HG02588 (cell line): ENCODE results near the gene JMJD7.

Source experiments
- ATAC-seq: cut with Tn5 transposase; IDR thresholded peaks from one replicate; pipeline ENCODE4 v1.9.1; 2021; ENCODE audit warnings: mild to moderate bottlenecking, moderate library complexity; ENCODE audit not compliant: unreplicated experiment

Gene JMJD7

DNA sequence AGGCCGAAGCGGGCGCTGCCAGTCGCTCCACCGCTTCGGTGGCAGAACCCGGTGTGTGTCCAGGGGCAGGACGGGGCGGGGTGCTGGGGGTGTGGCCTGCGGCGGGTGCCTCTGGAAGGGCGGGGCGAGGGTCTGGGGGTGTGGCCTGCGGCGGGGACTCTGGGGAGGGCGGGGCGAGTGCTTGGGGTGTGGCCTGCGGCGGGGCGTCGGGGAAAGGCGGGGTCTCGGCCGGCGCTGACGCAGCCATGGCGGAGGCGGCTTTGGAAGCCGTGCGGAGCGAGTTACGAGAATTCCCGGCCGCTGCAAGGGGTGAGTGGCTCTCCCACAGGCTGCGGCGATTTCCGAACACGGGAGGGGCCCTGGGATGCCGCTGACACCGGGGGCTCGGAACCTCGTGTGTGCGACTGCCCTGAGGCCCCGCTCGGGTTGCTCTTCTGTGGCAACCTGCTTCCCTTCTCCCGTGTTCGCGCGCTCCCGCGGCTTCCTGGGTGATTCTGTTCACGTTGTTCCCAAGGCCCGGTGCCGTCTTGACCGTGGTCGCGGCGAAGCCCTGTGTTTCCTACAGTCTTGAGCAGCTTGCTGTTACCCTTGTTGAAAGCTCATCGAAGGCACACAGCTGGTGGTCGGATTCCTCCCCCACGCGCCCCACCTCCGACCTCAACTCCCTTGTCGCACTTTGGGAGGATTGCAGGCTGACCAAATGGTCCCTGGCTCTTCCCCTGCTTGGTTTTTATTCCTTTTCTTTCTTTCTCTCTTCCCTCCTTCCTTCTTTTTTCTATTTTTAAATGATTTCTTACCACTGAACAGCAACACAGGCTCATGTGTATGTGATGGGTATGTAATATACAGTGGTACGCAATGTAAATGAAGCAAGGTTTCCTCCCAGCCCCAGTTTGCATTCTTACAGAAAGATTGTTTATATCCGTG is at the start of gene JMJD7:
Gene JMJD7 (plus strand): TSS at position 213 of the 927 bp plus-strand sequence. CDS start 33 bp downstream, at position 246.
- ATAC-seq, result peak; percentile 74

DNA sequence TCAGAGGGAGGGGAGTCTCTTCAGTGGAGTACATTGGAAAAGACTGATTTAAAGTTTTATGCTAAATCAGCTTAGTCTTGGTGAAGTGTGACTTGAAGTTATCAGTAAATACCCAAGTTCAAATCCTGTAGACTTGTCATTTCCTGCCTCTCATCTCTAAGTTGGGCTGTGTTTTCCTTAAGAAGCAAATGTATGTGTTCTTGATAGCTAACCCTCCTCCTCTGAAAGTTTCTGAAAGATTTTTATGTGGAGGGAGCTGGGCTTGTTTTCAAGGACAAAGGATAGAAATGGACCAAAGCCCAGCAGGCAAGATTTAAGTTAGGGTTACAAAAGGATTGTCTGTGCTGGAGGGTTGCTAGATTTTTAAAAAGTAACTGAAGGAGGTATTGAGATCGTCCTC is 49.4 kb upstream of the JMJD7 start:
- no peak for ATAC-seq

DNA sequence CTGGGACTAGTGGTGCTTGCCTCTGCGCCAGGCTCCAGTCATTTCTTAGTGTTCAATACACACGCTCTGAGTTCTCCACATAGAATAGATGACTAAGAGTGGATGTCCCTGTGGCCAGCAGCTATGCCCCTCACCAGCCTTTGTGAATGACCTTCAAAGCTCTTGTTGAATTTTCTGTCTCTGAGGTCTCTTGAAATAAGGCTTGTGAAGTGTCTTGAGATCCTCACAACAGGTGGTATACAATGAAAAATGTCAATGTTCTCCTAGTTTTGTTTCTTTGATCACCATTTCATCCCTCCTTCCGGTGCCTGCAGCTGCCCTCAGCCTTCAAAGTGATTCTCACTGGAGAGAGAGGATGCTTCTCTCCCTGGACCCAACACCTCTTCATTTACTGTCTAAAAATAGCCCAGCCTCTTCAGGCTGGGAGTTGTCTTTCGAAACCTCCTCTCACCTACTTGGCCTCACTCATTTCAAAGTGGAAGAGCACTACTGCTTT is 48.2 kb upstream of the JMJD7 start:
- ATAC-seq, result no peak

DNA sequence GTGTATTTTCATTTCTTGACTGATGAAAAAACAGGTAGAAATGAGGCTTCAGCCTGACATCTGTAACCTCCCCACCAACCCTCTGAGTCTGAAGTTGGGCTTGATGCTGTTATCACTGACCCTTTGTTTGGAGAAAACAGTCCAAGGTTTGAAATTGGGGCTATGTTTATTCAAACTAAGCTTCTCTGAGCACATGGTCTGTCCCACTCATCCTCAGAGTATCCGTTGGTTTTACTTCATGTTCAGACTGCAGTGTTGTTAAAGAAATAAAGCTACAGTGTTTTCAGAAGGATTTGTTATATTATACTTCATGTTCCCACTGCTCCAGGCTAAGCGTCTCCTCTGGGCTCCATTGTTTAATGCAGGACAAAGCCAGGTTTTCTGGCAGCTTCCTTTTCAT is 47.6 kb upstream of the JMJD7 start:
- no peak for ATAC-seq

DNA sequence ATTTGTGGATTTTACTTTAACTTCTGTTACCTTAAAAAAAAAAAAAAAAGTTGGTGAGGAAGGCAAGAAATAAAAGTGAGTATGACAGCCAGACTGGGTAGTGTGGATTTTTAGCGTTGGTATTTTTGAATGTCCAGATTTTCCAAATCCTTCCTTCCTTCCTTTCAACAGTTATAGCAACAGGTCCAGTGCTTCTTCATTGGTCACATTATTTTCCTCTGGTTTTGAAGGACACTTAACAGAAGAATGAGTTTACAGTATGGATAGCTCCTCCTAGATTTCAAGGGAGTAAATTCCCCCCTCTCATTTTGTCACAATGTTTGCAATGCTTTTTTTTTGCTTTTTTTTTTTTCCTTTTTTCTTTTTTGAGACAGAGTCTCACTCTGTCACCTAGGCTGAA is 47.2 kb upstream of the JMJD7 start:
- no peak for ATAC-seq

DNA sequence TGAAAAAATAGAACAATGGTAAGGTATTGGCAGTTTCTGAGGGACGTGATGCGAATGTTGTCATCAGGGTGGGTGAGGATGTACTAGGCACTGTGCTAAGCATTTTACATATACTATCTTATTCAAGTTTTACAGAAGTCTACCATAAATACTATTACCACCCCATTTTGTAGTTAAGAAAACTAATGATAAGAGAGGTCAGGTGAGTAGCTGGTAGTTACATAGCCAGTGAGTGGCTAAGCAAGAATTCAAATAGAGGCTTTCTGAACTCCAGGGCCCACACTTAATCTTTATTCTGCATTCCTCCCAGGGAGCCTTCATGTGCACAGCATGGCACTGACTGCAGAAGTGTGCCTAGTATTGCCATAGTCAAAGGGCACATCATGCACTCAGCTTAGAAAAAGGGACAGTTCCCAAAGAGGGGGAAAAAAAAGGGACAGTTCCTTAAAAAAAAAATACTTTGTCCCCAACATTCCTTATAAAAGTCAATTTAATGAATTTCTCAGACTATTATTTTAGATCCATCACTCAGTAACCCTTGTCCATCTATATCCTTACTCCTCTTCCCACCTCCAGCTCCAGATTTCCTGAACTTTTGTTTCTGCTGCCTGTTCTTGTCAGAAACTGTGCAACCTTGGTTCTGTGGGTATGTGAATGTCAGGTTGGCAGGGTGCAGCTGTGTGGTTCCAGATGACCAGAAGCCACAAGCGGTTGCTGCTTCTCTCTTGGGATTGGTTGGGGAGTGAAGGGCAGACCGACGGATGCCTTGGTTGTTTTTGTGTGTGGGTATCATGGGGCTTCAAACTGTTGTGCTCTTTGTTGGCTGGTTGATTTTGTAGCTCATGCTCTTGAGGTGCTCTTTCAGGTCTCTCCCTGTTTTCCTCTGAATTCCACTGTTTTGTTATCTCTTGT is 45.3 kb upstream of the JMJD7 start:
- no peak for ATAC-seq

DNA sequence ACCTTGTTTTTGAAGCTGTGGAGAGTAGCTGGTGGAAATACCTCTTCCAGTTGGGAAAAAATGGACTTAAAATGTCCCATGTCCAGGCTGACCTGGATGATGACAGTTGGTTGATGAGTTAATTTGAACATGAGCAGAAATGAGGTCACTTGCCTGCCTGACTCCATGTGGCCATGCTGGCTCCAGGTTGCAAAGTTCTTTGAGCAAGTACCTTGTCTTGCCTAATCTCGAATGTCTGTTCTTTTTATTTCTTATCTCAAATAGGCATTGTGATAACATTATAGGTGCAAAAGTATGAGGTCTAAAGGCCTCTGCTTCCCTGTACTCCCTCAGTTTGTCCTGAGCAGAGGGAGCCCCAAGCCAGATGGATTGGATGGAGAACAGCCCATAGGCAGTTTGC is 44.6 kb upstream of the JMJD7 start:
- ATAC-seq, result no peak

DNA sequence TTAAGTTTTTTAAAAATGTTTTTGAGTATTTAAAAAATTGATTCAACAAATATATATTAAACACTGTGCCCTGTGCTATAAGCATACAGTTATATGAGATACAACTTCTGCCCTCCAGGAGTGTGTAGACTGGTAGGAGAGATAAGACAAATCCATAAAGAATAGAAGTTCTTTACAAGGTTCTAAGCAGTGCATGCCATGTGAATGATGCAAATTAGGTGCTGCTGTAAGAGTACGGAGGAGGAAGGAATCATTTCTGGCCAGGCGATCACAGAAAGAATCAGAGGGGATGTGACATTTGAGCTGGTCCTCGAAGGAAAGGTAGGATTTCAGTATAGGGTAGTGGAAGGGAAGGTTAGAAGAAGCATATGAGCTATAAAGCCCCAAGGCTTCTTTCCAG is 39.6 kb upstream of the JMJD7 start:
- no peak for ATAC-seq

DNA sequence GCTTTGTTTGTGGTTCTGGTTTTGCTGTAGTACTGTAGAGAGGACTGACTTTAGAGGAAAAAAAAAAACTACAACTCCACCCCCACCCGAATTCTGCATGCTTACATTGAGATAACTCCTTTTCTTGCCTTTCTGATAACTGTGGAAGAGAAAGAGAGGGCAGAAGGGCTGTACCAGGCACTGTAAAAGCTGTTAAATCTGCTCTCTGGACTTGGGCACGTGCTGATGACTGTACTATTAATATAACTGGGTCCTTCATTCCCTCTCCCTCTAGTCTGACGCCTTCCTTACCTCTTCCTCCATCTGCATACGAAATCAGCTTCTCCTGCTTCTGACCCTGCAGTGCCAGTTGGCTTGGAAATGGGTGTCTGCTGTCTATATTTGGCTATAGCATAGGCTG is 38.7 kb upstream of the JMJD7 start:
- ATAC-seq, result no peak

DNA sequence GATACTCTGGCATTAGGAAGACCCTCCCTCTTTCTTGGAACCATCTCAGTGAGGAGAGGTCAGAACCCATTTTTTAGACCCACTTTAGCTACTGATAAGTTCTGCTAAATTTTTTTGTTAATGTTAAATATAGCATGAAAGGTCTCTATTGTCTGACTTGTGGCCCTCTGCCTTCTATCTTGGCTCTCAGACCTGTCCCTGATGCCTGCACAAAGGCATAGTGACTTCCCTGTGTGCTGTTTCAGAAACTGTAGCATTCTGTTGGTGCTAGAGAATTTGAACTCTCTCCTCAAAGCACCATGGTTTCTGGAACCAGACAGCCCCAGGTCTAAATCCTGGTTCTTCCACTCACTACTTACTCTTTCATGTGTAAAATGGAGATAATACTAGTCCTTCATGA is 38.2 kb upstream of the JMJD7 start:
- no peak for ATAC-seq

DNA sequence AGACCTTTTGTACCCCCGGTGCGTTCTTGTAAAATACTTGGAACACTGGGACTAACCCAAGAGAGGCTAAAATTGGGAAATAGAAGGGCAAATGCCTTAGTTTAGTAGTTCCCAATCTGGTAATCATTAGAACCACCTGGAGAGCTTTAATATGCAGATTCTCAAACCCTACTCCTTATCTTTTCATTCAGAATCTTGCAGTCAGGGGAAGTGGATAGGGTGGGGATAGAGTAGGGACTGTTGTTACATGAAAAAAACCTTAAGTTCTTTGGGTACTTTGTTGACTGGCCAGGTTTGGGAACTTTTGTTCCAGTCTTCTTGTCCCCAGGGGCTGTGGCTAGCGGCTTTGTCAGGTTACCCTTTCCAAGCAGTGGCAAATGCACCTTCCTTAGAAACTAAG is 37.7 kb upstream of the JMJD7 start:
- no peak for ATAC-seq

DNA sequence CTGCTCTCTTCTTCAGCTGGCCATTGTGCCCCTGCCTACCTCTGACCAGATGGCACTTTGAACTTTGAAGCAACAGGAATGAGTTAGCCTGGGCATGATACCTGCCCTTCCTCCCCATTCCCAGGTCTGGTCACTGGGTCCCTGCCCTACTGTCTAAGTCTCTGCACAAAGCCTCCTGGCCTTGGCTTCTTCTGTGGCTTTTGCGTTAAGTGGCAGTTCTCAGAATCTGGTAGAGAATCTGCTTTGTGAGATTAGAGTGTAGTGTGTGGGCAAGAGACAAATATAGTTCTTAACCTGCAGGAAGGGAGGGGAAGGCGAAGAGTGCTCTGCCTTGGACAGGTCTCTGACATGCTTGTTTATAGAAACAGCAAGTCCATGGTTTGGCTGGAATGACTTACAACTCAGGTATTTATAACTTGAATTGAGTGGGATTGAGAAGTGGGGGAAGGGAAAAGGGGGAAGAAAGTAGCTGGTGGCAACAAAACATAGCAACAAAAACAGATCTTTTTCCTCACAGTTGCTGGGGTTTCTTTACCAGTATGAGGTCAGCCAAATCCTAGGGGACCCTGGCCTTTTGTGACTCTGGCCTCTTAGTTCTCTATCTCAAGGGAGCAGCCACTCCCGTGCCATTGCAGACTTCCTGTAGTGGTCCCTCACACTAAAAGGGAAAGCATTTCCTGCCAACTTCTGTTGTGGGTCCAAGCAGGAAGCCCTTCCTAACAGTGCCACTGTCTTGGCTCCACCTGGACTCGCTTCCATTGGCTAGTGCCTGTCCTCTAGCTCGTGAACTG is 36.9 kb upstream of the JMJD7 start:
- ATAC-seq, result no peak

DNA sequence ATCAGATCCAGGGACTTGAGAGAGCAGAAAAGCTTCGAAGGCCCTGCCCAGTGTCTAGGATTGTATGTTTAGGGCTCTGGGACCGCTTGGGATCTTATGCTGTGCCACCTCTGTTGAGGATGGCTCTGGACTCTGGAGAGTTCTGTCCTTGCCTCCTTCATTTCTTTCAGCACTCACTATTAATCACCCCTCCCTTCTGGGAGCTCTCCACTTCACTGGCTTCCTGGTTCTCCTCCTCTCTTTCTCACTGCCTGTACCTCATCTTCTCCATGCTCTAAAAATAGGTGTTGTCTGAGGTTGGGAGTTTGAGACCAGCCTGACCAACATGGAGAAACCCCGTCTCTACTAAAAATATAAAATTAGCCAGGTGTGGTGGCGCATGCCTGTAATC is 36.4 kb upstream of the JMJD7 start:
- no peak for ATAC-seq

DNA sequence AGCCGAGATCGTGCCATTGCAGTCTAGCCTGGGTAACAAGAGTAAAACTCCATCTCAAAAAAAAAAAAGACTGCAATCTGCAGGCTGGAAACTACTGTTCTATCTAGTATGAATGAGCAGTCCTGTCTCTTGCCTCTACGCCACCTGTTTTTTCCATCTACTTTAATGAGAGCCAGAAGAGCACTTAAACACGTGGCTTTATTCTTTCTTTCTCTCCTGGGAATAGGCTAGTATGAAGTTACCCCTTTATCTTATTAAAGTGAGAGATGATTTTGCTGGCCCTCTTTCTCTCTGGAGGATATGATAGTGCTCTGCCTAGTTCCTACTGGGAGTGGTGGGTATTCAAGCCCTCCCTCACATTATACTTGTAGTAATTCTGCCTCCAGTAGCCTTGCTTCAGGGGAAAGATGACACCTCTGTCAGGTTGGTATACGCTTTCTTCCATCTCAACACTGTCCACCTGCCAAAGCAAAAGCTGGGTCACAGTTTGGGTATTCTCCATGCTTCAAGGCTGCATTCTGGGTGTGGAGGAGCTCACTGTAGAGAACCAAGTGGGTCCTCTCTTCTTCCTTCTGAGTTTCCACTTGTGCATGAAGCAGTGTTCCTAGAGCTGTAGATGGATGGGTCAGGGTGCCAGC is 35.8 kb upstream of the JMJD7 start:
- no peak for ATAC-seq

DNA sequence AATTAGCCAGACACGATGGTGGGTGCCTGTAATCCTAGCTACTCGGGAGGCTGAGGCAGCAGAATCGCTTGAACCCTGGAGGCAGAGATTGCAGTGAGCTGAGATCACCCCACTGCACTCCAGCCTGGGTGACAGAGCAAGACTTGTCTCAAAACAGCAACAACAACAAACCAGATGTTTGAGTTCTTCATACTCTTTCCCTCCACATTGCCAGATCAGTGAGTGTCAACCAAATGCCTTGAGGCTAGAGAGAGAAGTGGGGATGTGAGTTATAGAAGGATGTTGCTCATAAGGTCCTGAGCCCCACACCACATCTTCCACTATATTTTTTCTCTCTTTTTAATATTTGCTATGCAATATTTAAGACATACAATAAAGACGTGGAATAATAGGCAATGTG is 33.8 kb upstream of the JMJD7 start:
- ATAC-seq, result no peak

DNA sequence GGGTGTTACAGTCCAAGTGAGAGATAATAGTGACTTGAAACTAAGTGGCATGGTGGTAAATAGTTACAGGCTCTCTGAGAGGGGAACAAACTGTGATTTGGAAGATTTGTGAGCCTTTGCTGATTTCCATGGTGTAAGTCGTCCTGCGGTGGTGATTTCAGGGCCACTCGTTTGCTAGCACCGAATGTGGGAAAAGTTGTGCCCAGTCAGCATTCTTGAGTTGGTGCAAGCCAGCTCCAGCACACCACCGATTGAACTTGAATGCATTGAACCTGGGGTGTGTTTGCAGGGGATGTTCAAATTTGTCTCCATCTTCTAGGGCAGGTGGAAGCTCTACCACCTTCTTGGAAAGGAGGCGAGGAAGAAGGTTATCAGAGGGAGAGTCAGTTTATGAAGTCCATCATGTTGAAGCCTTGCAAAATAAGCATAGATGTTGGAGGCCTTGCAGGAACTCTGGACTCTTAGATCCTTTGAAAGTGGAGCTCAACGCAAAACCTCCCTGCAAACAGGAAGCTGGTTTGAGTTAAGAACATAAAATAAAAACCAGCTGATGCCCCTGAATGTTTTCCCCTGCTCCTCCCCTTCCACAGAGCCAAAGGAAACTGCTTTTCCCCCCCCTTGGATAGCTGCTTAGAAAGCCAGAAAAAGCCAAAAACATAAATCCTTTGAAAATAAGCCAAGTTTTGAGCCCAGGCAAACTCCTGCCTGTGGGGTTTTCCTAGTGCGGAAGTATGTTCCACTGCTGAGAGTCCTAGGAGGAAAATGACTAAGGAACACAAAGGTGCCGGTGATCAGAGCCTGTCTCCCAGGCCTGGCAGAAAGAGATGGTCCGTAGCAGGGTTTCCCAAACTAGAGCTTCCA is 31.7 kb upstream of the JMJD7 start:
- ATAC-seq, result no peak

DNA sequence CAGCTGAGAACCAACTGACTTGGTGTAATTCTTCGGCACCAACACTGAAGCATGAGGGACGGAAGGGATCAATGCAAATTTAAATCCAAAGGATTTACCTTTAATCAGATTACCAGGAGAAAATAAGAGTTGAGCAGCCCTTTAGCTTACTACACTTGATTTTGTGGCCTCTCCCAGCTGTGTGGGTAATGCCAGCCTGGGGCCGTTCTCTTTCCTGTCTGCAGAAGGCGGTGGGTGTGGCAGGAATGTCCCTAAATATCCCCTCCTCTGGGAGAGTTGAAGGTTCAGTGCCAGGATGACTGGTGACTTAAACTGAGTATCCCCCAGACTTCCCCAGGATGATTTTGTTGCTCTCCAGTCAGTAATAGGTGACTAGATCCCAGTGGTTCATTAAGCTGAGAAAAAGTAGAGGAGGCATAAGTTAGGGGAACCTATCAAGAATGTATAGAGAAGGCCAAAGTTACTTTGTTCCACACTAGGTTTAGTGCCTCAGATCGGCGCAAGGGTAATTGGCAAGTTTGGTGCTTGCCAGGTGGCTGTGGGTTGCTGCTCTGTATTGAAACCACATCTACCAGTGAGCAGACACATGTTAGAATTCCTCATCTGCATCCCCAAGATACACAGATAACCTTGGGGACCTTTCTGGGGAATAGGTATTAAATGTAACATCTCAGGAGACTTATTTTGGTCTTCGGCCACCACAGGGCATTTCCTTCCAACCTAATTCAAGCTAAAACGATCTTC is 30.5 kb upstream of the JMJD7 start:
- no peak for ATAC-seq

DNA sequence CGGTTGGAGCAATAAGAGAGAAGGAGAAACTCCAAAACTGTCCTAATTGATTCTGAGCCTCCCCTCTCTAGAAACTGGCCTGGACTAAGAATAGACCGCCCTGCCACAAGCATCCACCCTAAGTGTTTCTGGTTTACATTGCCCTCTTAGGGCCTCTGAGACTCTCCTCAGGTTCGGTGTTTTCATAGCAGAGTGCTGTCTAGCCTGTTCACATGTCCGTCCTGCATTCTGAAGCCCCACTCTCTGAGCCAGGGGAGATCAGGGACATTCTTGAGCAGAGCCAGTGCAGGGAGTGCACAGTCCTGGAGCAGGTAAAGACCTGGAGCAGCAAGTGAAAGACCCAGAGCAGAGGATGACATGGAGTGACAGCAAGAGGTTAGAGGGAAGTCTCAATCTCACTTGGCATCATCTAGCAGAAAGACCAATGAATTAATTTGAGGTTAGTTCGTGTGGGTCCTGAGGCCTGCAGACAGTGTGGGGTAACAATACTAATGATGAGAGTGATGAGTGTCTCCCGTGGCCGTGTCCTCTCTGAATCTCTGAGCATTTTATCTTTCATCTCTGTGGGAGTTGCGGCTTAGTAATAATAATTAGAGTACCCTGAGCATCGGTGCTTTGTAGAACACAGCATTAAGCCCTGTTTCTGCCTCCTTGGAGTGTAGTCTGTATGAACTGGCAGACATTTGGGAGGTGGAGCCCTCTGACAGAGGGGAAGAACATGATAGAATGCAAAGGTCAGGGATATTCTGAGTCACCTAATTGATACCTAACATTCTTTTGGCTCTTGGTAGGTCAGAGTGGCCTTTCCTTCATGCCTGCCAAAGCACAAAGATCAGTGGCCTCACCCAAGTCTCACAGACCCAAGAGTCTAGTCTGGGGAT is 29.0 kb upstream of the JMJD7 start:
- ATAC-seq, result no peak
